K562 (cell line): ENCODE measurements around the gene DAGLB. TPM values are rescaled to one million over a fixed set of nuclear protein-coding genes. Genes with fewer than 3 reads are reported as not detected.

ENCODE experiments used
- ATAC-seq: fragments of 200-7000 bp; cut with Tn5 transposase; 3 replicates; pipeline ENCODE4 v1.9.1; 2020; ENCODE audit warnings: moderate library complexity
- BruUV-seq: library from RNA; stranded (reverse); fragments of 400-500 nt; replicated peaks from 2 replicates; lab custom pipeline; 2021; lab: Mats Ljungman, UMichigan
- CTCF ChIA-PET: fragments of 300-600 bp; formaldehyde crosslinking; extraction: SDS; loops from one replicate; lab custom pipeline; 2021; ENCODE audit warnings: low intra/inter-chr PET ratio; lab: Yijun Ruan, JAX
- POLR2A ChIA-PET: fragments of 300-600, 350-650 bp; sonication (Branson Sonifier 250); formaldehyde crosslinking; extraction: SDS; loops from one replicate; lab custom pipeline; 2021; ENCODE audit warnings: antibody characterized with exemption, inconsistent platforms; lab: Yijun Ruan, JAX
- DNase-seq, 4 experiments: peaks; one replicate each; pipeline versions ENCODE4 v3.0.0 to v3.0.0-alpha.2; 2011 to 2018; ENCODE audit warnings: low spot score in 3 of 4, mixed read lengths in 3 of 4; ENCODE audit errors: extremely low read depth in 1 of 4
- FAIRE-seq: peaks from 2 replicates; lab custom pipeline; 2011; peaks lifted over from hg19 to GRCh38; lab: Jason Lieb, UNC
- H2AFZ ChIP-seq: 2 replicates; pipeline ENCODE4 v1.6.0; 2011; ENCODE audit warnings: low read depth, low read length, control low read depth, inconsistent platforms
- H3K27ac ChIP-seq: fragments of 200-600 bp; 3 replicates; pipeline ENCODE4 v1.8.0; 2011; ENCODE audit warnings: low read depth, mild to moderate bottlenecking, control low read depth, inconsistent platforms, low read length, moderate library complexity, mixed read lengths; ENCODE audit errors: extremely low read depth
- H3K27me3 ChIP-seq, 2 experiments: fragments of 300-600 bp in 1 of 2; 2 replicates in 1 of 2; 3 replicates in 1 of 2; pipeline versions ENCODE4 v1.6.0 to v1.8.0; 2011; ENCODE audit warnings: inconsistent platforms in 2 of 2, low read length in 2 of 2, mild to moderate bottlenecking in 1 of 2, mixed read lengths in 1 of 2, moderate library complexity in 1 of 2; ENCODE audit not compliant: control insufficient read depth in 2 of 2, insufficient read depth in 2 of 2
- H3K36me3 ChIP-seq: fragments of 300-600 bp; 3 replicates; pipeline ENCODE4 v1.8.0; 2011; ENCODE audit warnings: mild to moderate bottlenecking, low read length, inconsistent platforms; ENCODE audit not compliant: control insufficient read depth, insufficient read depth
- H3K4me1 ChIP-seq, 2 experiments: fragments of 200-600 bp in 1 of 2; replicated peaks in 1 of 2; 2 replicates in 1 of 2; 3 replicates in 1 of 2; pipeline versions ENCODE4 v1.5.1 to v1.8.0; 2011; ENCODE audit warnings: inconsistent platforms in 2 of 2, low read length in 2 of 2, mild to moderate bottlenecking in 1 of 2, mixed read lengths in 1 of 2, moderate library complexity in 1 of 2; ENCODE audit not compliant: control insufficient read depth in 2 of 2, insufficient read depth in 2 of 2
- H3K4me2 ChIP-seq: 2 replicates; pipeline ENCODE4 v1.6.1; 2011; ENCODE audit warnings: low read length, control low read depth, inconsistent platforms, mixed read lengths; ENCODE audit not compliant: insufficient read depth
- H3K4me3 ChIP-seq: fragments of 200-600 bp; sonication (generic), shearing (Covaris generic); 2 replicates; pipeline ENCODE4 v1.5.1; 2016; ENCODE audit warnings: control low read depth, inconsistent platforms
- H3K79me2 ChIP-seq: fragments of 200-600 bp; 3 replicates; pipeline ENCODE4 v1.8.0; 2011; ENCODE audit warnings: low read length, inconsistent platforms; ENCODE audit not compliant: control insufficient read depth, insufficient read depth
- H3K9ac ChIP-seq, 2 experiments: 2 replicates each; pipeline versions ENCODE4 v1.6.0 to v1.6.1; 2011; ENCODE audit warnings: low read depth in 2 of 2, low read length in 2 of 2, control low read depth in 1 of 2, inconsistent platforms in 1 of 2, mild to moderate bottlenecking in 1 of 2, mixed read lengths in 1 of 2; ENCODE audit not compliant: insufficient read depth in 1 of 2
- H3K9me1 ChIP-seq: one replicate; pipeline ENCODE4 v1.6.0; 2011; ENCODE audit warnings: inconsistent platforms, mild to moderate bottlenecking, low read length, moderate library complexity; ENCODE audit not compliant: control insufficient read depth, insufficient read depth
- H3K9me3 ChIP-seq: replicated peaks from 2 replicates; pipeline ENCODE4 v1.5.1; 2011; ENCODE audit warnings: low read depth, low read length, inconsistent platforms; ENCODE audit not compliant: control insufficient read depth, insufficient read depth
- H4K20me1 ChIP-seq: replicated peaks from 2 replicates; pipeline ENCODE4 v1.6.1; 2011; ENCODE audit warnings: low read length, inconsistent platforms, mixed read lengths; ENCODE audit not compliant: control insufficient read depth, insufficient read depth
- BRD9 ChIP-seq: fragments of 450-650 bp; IDR thresholded peaks from 2 replicates; pipeline ENCODE4 v1.6.1; 2018; ENCODE audit warnings: low read depth; ENCODE audit not compliant: partially characterized antibody
- RCOR1 ChIP-seq, 2 experiments: IDR thresholded peaks; 2 replicates each; pipeline ENCODE4 v1.6.1; 2012; ENCODE audit warnings: low read depth in 2 of 2, low read length in 2 of 2, borderline replicate concordance in 1 of 2, improper control_type of control experiment in 1 of 2
- ZNF609 ChIP-seq: sonication (generic); formaldehyde crosslinking; IDR thresholded peaks from 2 replicates; pipeline ENCODE4 v1.8.1; 2023; ENCODE audit warnings: missing genetic modification reagents, mild to moderate bottlenecking, borderline replicate concordance
- ZNF77 ChIP-seq: fragments of 250-450 bp; sonication (Bioruptor Pico); IDR thresholded peaks from 2 replicates; pipeline ENCODE4 v1.5.0; 2020
- WGBS: fragments of 100-300 bp; shearing (Covaris generic); methylation state at CpG from one replicate; pipeline ENCODE4 v1.1.6; 2016; ENCODE audit warnings: low coverage, mixed read lengths; ENCODE audit not compliant: insufficient coverage; ENCODE audit errors: missing lambda C conversion rate; 5-methylcytosine and 5-hydroxymethylcytosine counted together
- in situ Hi-C: fragments of 300-500 bp; cut with MboI; formaldehyde crosslinking; loops from 4 replicates; pipeline ENCODE4 v1.15.0; 2018; ENCODE audit warnings: inconsistent platforms, mixed read lengths
- intact Hi-C: fragments of 100-400 bp; cut with micrococcal nuclease; formaldehyde crosslinking; loops from 2 replicates; pipeline ENCODE4 v1.14.2; 2022
- polyA plus RNA-seq, 8 experiments: library from polyadenylated mRNA; depleted of rRNA in 4 of 8; stranded (reverse) in 5 of 8; unstranded in 3 of 8; fragments of >200 nt; fragmentation: Nextera tagmentation in 2 of 8; fragmentation: Illumina TruSeq in 1 of 8; extraction: Ambion mirVana in 2 of 8; extraction: Trizol in 1 of 8; gene quantifications; 2 replicates each; pipeline versions ENCODE4 v1.2.1 to v1.2.3, GENCODE V29; 2011 to 2014; ENCODE audit warnings: inconsistent platforms in 1 of 8, missing spikeins in 1 of 8
- total RNA-seq, 7 experiments: library from RNA; depleted of rRNA in 6 of 7; stranded (reverse); fragments of >200 nt in 6 of 7; fragmentation: Illumina TruSeq in 2 of 7; extraction: Trizol in 2 of 7; gene quantifications; 2 replicates each; pipeline versions ENCODE4 v1.2.1 to v1.2.3, GENCODE V29; 2011 to 2021; ENCODE audit warnings: low replicate concordance in 1 of 7
- TF ChIP-seq, protein P1 (sequence below): fragments of 450-650 bp; IDR thresholded peaks from 2 replicates; pipeline ENCODE4 v1.6.1; 2016; ENCODE audit warnings: mild to moderate bottlenecking, moderate library complexity

The DAGLB gene
- total and polyA plus RNA-seq, 9 of the 15 experiments (the other 6 are each of a cell fraction or from before 2014, with no cell fraction given): 0.92 to 16.4 (median 9.3) TPM

DNA sequence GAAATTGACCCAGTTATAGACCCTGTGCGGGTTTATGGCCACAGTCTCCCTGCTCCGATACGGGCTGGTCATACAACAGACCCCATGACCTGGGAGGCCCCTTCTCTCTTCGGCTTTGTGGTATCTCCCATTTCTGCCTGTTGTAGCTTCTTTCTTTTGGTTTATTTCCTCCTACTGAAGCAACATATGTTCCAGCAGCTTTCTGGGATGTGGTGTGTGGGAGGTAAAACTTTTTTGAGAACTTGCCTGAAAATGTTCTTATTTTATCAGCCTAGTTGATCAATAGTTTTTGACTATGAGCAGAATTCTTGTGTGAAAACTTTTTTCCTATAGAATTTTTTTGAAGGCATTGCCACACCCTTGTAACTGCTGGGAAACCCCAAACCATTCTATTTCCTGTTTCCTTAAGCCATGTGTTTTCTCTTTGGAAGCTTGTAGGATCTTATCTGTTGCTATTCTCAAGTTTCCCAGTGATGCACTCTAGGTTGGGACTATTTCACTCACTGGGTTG is 80.0 kb downstream of the DAGLB start:
- no TSS peak for BruUV-seq
- Histone ChIP-seq H3K9me1 (no peaks in the 10 kb centered on the region), H3K4me3 (no peak overlapping the region), H2AFZ (peak overlapping the region; percentile 100), H3K4me1 (peaks cover 9 to 12% of the 10 kb centered on the region in 2 experiments), H3K36me3 (no peaks in the 10 kb centered on the region), H3K27me3 (no peaks in the 10 kb centered on the region), H3K9ac (peak overlapping the region; percentile 62 to 87; a peak in 3 of 4 replicates), H3K9me3 (no peaks in the 10 kb centered on the region), H3K4me2 (peak overlapping the region; percentile 79), H4K20me1 (no peaks in the 10 kb centered on the region), H3K27ac (peak overlapping the region; percentile 76), H3K79me2 (no peaks in the 10 kb centered on the region)
- ChIA-PET CTCF (no interaction called here), POLR2A (interaction anchor here (0.5 to 0.9 kb wide), 2 partner anchors 11 to 15 kb away, joined by 3 to 4 read pairs; no protein-coding TSS in a partner anchor)
- intact Hi-C loops (no loop called here), in situ Hi-C loops (no loop called here)
- ATAC-seq (peak; percentile 80), DNase-seq (peak in 1 of 4 experiments; percentile 32), FAIRE-seq (peak; percentile 75)
- WGBS: 21% methylated on average over 4 of the region's 4 CpGs
- TF ChIP-seq BRD9 (peak; percentile 20), RCOR1 (IDR thresholded peaks at IDR 0.05; ENCODE audit: borderline replicate concordance in 1 of 2, low read depth in 2 of 2, low read length in 2 of 2) (0 out of 4 replicates have a peak, but pooled peaks of 1 of the 2 experiments have one; percentile 17), ZNF609 (CRISPR knock-in tag) (no peak), ZNF77 (CRISPR knock-in tag) (no peak)
- TF ChIP-seq, protein P1, sequence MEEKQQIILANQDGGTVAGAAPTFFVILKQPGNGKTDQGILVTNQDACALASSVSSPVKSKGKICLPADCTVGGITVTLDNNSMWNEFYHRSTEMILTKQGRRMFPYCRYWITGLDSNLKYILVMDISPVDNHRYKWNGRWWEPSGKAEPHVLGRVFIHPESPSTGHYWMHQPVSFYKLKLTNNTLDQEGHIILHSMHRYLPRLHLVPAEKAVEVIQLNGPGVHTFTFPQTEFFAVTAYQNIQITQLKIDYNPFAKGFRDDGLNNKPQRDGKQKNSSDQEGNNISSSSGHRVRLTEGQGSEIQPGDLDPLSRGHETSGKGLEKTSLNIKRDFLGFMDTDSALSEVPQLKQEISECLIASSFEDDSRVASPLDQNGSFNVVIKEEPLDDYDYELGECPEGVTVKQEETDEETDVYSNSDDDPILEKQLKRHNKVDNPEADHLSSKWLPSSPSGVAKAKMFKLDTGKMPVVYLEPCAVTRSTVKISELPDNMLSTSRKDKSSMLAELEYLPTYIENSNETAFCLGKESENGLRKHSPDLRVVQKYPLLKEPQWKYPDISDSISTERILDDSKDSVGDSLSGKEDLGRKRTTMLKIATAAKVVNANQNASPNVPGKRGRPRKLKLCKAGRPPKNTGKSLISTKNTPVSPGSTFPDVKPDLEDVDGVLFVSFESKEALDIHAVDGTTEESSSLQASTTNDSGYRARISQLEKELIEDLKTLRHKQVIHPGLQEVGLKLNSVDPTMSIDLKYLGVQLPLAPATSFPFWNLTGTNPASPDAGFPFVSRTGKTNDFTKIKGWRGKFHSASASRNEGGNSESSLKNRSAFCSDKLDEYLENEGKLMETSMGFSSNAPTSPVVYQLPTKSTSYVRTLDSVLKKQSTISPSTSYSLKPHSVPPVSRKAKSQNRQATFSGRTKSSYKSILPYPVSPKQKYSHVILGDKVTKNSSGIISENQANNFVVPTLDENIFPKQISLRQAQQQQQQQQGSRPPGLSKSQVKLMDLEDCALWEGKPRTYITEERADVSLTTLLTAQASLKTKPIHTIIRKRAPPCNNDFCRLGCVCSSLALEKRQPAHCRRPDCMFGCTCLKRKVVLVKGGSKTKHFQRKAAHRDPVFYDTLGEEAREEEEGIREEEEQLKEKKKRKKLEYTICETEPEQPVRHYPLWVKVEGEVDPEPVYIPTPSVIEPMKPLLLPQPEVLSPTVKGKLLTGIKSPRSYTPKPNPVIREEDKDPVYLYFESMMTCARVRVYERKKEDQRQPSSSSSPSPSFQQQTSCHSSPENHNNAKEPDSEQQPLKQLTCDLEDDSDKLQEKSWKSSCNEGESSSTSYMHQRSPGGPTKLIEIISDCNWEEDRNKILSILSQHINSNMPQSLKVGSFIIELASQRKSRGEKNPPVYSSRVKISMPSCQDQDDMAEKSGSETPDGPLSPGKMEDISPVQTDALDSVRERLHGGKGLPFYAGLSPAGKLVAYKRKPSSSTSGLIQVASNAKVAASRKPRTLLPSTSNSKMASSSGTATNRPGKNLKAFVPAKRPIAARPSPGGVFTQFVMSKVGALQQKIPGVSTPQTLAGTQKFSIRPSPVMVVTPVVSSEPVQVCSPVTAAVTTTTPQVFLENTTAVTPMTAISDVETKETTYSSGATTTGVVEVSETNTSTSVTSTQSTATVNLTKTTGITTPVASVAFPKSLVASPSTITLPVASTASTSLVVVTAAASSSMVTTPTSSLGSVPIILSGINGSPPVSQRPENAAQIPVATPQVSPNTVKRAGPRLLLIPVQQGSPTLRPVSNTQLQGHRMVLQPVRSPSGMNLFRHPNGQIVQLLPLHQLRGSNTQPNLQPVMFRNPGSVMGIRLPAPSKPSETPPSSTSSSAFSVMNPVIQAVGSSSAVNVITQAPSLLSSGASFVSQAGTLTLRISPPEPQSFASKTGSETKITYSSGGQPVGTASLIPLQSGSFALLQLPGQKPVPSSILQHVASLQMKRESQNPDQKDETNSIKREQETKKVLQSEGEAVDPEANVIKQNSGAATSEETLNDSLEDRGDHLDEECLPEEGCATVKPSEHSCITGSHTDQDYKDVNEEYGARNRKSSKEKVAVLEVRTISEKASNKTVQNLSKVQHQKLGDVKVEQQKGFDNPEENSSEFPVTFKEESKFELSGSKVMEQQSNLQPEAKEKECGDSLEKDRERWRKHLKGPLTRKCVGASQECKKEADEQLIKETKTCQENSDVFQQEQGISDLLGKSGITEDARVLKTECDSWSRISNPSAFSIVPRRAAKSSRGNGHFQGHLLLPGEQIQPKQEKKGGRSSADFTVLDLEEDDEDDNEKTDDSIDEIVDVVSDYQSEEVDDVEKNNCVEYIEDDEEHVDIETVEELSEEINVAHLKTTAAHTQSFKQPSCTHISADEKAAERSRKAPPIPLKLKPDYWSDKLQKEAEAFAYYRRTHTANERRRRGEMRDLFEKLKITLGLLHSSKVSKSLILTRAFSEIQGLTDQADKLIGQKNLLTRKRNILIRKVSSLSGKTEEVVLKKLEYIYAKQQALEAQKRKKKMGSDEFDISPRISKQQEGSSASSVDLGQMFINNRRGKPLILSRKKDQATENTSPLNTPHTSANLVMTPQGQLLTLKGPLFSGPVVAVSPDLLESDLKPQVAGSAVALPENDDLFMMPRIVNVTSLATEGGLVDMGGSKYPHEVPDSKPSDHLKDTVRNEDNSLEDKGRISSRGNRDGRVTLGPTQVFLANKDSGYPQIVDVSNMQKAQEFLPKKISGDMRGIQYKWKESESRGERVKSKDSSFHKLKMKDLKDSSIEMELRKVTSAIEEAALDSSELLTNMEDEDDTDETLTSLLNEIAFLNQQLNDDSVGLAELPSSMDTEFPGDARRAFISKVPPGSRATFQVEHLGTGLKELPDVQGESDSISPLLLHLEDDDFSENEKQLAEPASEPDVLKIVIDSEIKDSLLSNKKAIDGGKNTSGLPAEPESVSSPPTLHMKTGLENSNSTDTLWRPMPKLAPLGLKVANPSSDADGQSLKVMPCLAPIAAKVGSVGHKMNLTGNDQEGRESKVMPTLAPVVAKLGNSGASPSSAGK: peak; percentile 34; the same call in 1 of the 2 replicates
